GM19468 (cell line): ENCODE measurements around the gene LRRC8D.
"Not testable (repeated sequence)": the region's sequence is repeated elsewhere in the genome, so short reads cannot be mapped to it uniquely, and the experiment has no call there.

Experiments
- ATAC-seq: cut with Tn5 transposase; IDR thresholded peaks from one replicate; pipeline ENCODE4 v1.9.1; 2021; ENCODE audit warnings: mild to moderate bottlenecking, moderate library complexity, moderate number of reproducible peaks; ENCODE audit not compliant: unreplicated experiment; ENCODE audit errors: extremely low read depth

The LRRC8D gene

DNA sequence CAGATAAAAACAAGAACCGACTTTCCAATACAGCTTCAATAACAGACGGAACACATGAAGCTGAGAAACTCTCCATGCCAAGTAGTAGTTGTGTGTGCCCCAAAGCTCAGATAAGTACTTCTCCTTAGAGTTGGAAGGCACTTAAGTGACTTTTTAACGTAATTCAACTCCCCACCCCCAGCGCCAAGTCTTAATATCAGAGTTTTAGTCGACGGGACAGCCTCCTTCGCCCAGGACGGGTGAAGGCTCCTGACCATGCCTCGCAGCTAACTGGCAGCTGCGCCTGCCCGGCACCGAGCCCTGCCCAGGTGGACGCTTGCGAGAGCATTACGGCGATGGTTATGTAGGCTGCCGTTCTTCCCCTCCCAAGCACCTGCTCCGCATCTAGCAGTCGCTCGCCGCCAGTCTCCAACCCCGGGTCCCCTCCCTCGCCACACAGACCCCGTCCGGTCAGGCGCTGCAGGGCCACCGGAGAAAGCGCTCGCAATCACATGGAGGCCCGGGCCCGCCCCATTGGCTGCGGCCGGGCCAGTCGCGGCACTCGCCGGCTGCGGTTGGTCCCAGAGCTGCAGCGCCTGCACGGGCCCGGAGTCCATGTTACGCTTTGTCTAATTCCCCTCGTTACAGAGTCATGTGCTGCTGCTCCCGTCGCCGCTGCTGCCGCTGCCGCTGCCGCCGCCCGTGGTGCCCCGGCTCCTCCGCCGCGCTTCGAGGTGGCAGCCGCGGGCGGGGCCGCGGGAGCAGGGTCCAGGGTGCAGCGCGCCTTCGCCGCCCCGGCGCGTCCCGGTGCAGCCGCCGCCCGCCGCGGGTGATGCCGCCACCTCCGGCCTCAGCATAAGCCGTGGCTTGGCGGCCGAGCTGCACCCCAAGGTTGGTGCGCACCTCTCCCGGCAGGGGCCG is at the start of gene LRRC8D:
LRRC8D (plus strand) TSS at position 611 of the 900 bp plus-strand sequence. CDS start 112,037 bp downstream, outside the sequence.
- peak; percentile 57 for ATAC-seq

DNA sequence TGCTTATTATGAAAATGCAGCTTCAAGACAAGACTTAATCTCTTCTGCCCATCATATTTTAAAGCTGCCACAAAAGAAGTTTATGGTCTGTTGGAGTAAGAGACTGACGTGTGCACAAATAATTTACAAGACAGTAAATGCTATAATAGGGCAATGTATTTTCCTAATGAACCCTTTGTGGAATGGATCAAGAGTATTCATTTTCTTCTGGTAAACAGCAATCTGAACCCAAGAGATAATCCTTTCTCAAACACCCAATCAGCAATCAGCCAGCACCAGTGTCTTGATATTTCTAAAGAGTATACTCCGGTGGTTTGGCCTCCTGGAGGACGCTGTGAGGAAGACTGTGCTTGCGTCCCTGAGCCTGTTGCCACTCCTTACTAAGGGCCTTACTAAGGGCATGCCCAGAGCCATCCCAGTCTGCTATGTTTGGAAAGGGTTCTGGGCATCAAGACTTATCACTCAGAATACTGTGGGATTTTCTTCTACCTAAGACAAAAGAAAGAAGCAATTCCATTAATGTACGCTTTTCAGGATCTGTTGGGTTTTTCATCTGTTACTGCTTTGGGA is 48.8 kb upstream of the LRRC8D start:
- no peak for ATAC-seq

DNA sequence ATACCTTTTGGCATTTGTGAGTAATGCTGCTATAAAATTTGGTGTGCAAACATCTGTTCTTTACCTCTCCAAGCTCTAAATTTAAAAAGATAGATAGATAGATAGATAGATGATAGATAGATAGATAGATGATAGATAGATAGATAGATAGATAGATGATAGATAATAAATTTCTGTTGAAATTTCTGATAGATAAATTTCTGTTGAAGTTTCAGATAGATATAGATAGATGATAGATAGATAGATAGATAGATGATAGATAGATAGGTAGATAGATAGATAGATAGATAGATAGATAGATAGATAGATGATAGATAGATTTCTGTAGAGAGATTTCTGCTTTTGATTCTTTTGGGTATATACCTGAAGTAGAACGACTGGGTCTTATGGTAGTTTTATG is 44.7 kb upstream of the LRRC8D start:
- not testable (repeated sequence) for ATAC-seq

DNA sequence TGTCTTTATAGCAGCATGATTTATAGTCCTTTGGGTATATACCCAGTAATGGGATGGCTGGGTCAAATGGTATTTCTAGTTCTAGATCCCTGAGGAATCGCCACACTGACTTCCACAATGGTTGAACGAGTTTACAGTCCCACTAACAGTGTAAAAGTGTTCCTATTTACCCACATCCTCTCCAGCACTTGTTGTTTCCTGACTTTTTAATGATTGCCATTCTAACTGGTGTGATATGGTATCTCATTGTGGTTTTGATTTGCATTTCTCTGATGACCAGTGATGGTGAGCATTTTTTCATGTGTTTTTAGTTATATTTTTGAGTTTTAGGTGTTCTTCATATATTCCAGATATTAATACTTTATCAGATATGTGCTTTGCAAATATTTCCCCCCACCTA is 43.6 kb upstream of the LRRC8D start:
- not testable (repeated sequence) for ATAC-seq

DNA sequence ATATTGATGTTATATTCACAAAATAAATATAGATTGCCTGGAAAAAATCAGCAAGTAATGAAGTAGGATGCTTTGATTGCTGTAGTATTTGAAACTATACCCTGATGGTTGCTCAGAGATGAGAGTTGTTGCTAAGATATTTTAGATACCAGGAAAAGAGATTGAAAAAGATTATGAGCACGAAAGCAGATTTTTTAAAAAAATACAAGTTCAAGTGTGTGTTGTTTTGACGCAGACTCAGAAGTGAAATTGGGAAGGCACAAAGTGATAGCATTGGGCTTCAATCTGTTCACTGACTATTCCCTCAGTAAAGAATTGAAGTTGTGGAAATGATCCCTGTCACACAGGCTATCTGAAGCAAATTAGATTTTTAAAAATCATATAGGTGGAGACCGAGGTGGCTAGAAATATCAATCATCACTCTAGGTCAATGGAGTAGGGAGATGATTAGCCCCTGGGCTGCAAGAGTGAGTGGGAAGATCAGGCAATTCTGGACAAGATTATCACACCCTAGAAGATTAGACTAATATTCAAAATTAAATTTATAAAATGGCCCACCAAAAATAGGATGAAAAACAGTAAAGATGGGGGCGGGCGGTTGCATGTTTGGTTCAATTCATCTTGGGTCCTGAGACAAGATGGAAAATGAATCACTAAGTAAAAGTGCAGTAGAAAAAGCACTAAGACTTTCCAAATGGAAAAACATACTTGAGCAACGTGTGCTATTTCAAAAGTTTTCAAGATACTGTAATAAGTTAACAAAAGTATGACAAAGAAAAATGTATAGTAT is 41.5 kb upstream of the LRRC8D start:
- ATAC-seq = no peak

DNA sequence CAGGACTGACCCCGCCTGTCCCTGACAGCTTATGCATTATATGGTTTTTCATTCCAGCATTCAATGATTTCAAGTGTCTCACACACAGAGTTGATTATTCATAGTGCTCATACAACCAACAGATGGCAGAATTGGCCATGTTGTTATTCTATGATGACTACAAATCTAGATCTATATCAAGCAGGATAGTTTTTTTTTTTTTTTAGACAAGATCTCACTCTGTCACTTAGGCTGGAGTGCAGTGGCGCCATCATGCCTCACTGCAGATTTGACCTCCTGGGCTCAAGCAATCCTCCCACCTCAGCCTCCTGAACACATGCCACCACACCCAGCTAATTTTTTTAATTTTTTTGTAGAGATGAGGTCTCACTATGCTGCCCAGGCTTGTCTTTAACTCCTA is 40.1 kb upstream of the LRRC8D start:
- no peak for ATAC-seq

DNA sequence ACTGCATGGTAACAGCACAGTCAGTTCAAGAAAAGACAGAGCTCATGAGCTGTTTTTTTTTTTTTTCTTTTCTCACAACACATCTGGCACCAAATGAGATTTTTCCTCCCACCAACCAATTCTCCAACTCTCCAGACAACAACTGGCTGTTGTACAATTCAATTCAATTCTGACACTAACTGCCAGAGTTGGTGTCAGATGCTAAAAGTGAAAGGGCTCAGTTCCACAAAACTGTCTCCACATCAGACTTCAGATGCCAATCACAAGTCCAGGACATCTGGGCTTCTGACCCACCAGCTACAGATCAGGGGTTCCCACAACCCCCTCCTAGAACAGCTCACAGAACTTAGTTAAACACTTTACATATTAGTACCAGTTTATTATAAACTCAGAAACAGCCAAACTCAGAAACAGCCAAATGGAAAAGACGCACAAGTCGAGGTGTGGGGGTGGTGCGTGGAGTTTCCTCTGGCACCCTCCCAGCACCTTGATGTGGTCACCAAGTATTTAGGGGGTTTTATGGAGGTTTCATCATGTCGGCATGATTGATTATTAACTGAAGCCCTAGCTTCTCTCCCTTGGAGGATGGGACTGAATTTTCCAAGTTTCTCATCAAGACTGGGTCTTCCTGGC is 39.2 kb upstream of the LRRC8D start:
- peak; percentile 72 for ATAC-seq

DNA sequence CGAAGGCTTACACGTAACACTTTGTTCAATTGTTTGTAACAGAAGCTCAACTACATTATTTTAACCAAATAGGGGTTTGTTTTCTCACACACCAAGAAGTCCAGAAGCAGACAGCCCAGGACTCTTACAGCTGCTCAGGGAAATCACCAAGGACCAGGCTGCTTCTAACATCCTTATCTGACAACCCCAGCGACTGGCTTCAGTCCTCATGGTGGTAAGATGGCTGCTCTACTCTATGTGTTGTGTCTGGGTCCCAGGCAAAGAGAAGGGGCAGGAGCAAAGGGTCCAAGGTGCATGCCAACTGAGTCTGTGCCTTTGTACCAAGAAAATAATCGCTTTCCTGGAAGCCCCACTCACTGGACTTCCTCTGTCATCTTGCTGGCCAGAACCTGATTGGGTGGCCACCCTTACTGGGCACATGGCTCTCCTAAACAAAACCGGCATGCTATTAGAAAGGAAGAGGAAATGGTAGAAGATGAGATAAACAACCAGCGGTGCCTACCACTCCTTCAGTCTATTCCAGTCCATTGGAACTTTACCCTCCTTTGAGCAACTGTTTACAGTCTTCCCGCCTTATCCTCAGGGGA is 34.1 kb upstream of the LRRC8D start:
- ATAC-seq = no peak

DNA sequence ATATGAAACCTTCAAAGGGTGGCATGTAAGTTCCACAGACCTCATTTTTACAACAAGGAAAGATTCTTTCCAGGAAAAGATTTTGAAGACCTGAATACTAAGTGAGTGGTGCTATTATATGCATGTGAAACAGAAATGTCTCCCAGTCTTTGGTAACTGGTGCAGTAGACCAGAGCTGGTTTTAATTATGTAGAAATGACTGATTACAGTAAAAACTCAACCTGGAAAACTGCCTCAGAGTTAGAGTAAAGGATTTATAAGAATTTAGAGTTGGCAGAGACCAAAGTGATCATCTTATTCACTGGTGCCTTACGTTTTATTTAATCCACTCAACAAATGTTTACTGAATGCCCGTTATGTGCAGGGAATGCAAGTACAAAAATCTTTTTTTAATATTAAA is 30.2 kb upstream of the LRRC8D start:
- ATAC-seq = no peak

DNA sequence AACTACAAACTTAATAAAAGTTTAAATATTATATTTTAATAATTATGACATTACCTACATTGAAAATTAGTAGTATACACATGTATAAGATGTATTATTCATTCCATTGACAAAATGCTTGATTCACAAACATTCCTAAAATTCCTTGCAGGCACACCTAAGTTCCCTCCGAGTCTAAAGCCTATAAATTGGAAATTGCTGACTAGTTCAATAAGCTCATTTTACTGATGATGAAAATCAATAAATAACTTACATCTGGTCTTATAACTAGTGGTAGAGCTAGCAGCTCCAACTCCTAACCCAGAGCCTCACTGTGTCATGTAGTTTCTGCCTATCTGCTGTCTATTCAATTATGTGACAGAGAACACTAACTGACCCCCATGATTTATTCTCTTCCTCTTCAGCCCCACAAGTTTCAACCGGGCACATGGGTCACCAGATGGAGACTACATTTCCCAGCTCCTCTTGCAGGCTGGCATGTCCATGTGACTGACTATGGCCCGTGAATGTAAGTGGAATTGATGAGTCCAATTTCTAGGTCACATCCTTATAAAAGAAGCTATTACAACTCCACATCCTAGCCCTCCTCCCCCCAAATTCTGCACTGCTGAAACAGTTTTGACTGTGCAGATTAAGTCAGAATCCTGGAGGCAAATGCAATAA is 29.6 kb upstream of the LRRC8D start:
- ATAC-seq = no peak

DNA sequence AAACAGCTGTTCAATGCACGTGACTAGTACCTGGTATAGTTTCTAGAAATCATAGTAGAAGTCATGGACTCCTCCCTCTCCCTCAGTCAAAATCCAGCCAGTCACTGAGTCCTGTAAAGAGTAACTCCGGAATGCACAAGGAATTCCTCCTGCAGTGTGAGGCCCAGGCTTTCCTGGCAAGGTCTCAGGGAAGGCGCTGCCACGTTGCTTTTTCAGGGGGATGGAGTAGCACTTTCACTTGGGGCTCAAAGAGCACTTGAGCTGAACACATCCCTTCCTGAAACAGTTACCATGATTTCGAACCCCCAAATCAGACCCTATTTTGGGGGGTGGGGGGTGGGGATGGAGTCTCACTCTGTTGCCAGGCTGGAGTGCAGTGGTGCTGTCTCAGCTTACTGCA is 26.4 kb upstream of the LRRC8D start:
- ATAC-seq = no peak

DNA sequence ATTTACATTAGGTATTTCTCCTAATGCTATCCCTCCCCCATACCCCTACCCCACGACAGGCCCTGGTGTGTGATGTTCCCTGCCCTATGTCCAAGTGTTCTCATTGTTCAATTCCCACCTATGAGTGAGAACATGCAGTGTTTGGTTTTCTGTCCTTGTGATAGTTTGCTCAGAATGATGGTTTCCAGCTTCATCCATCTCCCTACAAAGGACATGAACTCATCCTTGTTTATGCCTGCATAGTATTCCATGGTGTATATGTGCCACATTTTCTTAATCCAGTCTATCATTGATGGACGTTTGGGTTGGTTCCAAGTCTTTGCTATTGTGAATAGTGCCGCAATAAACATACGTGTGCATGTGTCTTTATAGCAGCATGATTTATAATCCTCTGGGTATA is 25.3 kb upstream of the LRRC8D start:
- ATAC-seq = not testable (repeated sequence)

DNA sequence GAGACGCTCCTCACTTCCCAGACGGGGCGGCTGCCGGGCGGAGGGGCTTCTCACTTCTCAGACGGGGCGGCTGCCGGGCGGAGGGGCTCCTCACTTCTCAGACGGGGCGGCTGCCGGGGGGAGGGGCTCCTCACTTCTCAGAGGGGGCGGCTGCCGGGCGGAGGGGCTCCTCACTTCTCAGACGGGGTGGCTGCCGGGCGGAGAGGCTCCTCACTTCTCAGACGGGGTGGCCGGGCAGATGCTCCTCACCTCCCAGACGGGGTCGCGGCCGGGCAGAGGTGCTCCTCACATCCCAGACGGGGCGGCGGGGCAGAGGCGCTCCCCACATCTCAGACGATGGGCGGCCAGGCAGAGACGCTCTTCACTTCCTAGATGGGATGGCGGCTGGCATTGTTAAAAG is 23.0 kb upstream of the LRRC8D start:
- ATAC-seq = not testable (repeated sequence)

DNA sequence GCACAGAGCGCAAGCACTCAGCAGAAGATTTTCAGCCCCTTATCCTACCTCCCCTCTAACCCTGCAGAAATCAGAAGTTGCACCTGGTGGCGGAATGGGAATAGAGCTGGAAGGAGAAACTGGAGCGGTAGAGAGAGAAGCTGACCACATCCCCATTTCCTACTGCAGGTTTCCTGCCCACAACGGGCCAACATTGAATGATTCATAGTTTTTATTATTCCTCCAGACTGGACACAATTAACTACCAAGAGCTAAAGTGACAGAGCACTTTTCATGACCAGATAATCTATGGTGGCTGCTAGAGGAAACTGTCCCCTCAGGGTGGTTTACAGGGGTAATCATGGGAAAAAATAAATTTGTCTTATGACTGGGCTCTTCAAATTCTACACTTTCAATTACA is 21.3 kb upstream of the LRRC8D start:
- ATAC-seq = no peak

DNA sequence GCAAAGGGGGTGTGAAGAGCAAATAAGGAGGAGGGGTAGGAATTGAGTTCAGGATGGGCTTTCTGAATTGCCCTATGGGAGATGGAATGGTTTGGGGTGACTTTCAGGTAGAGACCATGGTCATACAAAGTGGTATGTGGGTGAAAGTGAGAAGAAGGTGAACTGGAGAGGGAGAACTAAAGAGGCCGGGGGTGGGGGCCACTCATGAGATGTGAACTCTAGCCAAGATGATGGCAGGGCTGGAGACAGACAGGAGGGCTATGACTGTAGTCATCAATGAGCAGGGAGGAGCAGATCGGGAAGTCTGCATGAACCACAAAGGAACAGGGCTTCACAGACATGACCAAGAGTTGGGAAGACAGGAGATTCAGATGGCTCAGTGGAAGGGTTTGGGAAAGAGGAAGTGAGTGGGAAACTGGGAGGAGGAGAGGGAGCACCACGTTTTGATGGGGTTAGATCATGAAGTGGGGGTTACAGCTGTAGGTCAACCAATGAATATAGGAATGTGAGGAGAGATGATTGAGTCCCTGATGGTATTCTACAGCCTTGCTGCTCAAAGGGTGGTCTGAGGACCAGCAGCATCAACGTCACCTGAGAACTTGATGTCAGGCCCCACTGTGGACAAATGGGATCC is 20.7 kb upstream of the LRRC8D start:
- no peak for ATAC-seq

DNA sequence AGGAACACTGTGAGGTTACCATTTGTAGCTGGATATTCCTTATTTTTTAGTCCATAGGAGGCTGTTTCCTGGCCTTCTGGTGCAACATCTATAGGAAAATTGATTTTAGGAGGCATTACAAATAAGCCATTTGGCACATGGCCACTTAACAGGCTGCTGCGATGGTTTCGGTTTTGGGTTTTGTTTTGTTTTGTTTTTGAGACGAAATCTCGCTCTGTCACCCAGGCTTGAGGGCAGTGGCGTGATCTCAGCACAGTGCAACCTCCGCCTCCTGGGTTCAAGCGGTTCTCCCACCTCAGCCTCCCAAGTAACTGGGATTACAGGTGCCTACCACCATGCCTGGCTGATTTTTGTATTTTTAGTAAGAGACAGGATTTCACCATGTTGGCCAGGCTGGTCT is 20.1 kb upstream of the LRRC8D start:
- no peak for ATAC-seq

DNA sequence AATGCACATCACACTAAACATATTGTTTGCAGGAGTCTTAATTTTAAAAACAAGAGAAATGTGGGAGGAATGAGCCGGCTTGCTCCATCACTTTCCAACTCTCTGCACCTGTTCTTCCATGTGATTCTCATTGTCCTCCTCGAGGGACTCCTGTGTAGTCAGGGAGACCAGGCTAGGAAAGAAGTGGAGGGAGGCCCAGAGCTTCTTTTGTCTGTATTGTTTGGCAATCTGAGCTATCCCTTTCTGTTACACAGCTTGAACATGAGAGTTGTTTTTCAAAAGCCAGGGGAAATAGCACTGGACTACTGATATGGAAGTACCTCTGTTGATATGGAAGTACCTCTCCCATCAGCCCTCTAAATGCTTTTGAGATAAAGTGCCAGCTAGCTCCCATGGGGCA is 18.8 kb upstream of the LRRC8D start:
- ATAC-seq = no peak

DNA sequence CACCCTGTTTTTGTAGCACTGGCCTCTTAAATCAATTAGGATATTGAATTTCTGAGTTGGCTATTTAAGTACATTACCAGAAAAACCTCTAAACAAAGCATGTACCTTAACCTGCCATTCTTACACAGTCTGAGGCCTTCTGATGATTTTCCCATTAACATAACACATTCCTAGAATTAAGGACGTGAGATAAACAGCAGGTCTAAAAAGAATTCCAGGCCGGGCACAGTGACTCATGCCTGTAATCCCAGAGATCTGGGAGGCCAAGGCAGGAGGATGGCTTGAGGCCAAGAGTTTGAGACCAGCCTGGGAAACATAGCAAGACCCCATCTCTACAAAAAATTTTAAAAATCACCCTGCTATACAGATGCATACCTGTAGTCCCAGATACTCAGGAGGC is 18.0 kb upstream of the LRRC8D start:
- no peak for ATAC-seq

DNA sequence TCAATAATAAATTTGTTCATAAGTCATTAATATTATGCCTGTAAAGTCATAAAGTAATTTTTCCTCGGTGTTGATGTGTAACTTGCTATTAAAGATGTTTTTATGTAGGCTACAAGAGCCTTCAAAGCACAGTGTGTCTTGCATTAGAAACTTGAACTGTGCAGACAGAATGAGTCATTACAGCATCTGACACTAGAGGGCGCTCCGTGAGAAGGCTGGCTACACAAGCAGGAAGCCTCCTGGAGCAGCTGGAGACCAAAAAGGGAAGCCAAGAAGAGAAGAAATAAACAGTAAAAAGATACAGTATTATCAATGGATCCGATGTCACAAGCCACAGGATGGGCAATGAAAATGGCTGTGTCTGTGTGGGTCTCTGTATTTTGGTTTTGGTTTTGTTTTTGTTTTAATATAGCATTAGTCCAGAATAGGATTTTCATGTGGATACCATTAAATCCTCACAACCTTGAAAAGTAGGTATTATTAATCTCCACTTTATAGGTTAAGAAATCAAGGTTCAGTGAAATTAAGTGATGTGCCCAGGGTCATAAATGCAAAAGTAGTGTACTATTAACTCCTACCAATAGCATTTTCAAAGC is 16.1 kb upstream of the LRRC8D start:
- ATAC-seq = peak; percentile 48
